Lower lobe of right lung (tissue), 2 donors: ENCODE measurements around the gene GLB1L. TPM values are rescaled to one million over a fixed set of nuclear protein-coding genes. Genes with fewer than 3 reads are reported as not detected.

Experiments
- ATAC-seq, 2 donors: fragments of 200-7000 bp; cut with Tn5 transposase; one replicate each; pipeline ENCODE4 v1.9.1; 2020 to 2022; ENCODE audit warnings: mild to moderate bottlenecking in 2 of 2, moderate library complexity in 2 of 2
- DNase-seq: peaks from one replicate; pipeline ENCODE4 v3.0.0-alpha.2; 2020
- H3K27ac ChIP-seq: fragments of 200-600 bp; one replicate; pipeline ENCODE4 v1.8.0; 2022
- H3K27me3 ChIP-seq: fragments of 200-600 bp; one replicate; pipeline ENCODE4 v1.8.0; 2022; ENCODE audit warnings: low read depth
- H3K36me3 ChIP-seq: fragments of 200-600 bp; one replicate; pipeline ENCODE4 v1.8.0; 2022; ENCODE audit warnings: mild to moderate bottlenecking
- H3K4me1 ChIP-seq: fragments of 200-600 bp; one replicate; pipeline ENCODE4 v1.8.0; 2022
- H3K4me3 ChIP-seq: fragments of 200-600 bp; one replicate; pipeline ENCODE4 v1.8.0; 2022; ENCODE audit warnings: mild to moderate bottlenecking
- H3K9me3 ChIP-seq: fragments of 200-600 bp; one replicate; pipeline ENCODE4 v1.8.0; 2022
- intact Hi-C: fragments of 100-400 bp; cut with DNase I; formaldehyde crosslinking; loops from one replicate; pipeline ENCODE4 v1.11.0; 2022
- total RNA-seq: library from RNA; stranded (reverse); fragmentation: NEBNext Ultra II Directional; extraction: Animal tissue kit (Norgen Biotek cat#: 25700); gene quantifications from one replicate; pipeline ENCODE4 v1.2.1, GENCODE V29; 2021
- TF ChIP-seq, protein P1 (sequence below): fragments of 200-600 bp; IDR thresholded peaks from one replicate; pipeline ENCODE4 v1.8.0; 2022; ENCODE audit warnings: antibody characterized with exemption, mild to moderate bottlenecking
- donor health status: DM: no; HTN: yes; CAD: no; lungs with severe emphysema.

The GLB1L gene
- total RNA-seq, 1 donor from 2014 or later: 12.6 TPM

DNA sequence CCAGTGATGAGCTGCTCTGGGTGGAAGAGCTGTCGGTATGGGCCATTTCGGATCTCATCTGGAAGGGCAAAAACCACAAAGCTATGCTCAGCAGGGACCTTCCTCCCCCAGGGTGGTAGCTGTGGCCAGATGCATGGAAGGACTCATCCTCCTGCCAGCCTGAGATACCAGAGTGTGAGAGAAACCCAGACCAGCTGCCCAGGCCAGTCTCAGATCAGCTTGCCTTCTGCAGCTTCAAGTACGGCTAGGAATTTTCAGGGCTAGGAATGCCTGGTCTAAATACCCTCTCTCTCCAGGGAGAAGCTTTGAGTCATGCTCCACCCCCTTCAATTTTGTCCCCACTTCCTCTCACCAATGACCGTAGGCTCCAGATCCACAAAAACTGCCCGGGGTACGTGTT, 6.4 kb upstream of the GLB1L start:
- Histone ChIP-seq H3K36me3 (peaks cover 28% of the 10 kb centered on the region), H3K4me3 (peak overlapping the region; percentile 72), H3K27me3 (no peaks in the 10 kb centered on the region), H3K4me1 (peaks cover 67% of the 10 kb centered on the region), H3K9me3 (no peaks in the 10 kb centered on the region), H3K27ac (peak overlapping the region; percentile 85)
- intact Hi-C loops: no loop called here
- DNase-seq (no peak), ATAC-seq (no peak)
- TF ChIP-seq, protein P1, sequence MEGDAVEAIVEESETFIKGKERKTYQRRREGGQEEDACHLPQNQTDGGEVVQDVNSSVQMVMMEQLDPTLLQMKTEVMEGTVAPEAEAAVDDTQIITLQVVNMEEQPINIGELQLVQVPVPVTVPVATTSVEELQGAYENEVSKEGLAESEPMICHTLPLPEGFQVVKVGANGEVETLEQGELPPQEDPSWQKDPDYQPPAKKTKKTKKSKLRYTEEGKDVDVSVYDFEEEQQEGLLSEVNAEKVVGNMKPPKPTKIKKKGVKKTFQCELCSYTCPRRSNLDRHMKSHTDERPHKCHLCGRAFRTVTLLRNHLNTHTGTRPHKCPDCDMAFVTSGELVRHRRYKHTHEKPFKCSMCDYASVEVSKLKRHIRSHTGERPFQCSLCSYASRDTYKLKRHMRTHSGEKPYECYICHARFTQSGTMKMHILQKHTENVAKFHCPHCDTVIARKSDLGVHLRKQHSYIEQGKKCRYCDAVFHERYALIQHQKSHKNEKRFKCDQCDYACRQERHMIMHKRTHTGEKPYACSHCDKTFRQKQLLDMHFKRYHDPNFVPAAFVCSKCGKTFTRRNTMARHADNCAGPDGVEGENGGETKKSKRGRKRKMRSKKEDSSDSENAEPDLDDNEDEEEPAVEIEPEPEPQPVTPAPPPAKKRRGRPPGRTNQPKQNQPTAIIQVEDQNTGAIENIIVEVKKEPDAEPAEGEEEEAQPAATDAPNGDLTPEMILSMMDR: no peak

DNA sequence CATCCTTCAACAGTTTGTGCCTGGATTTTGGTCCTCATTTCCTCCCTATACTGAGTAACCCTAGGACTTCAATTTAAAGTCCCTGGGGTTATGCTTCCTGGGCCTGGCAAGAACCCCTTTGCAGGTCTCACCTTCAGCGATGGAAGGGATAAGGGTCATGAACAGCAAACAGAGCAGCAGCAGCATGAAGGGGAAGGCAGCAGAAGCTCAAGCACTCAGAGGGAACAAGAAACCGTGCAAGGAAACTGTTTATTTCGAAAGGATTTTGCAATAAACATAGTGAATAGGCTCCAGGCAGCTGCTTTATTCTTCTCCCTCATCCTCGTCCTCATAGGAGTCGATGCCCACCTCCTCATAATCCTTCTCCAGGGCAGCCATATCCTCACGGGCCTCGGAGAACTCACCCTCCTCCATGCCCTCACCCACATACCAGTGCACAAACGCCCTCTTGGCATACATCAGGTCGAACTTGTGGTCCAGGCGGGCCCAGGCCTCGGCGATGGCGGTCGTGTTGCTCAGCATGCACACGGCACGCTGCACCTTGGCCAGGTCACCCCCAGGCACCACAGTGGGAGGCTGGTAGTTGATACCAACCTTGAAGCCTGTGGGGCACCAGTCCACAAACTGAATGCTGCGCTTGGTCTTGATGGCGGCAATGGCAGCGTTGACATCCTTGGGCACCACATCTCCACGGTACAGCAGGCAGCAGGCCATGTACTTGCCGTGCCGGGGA, 5.0 kb upstream of the GLB1L start:
- Histone ChIP-seq H3K4me3 (peak overlapping the region; percentile 41), H3K4me1 (peaks cover 76% of the 10 kb centered on the region), H3K27me3 (no peaks in the 10 kb centered on the region), H3K9me3 (no peaks in the 10 kb centered on the region), H3K27ac (peak overlapping the region; percentile 91), H3K36me3 (peaks cover 28% of the 10 kb centered on the region)
- intact Hi-C loops: no loop called here
- no peak for DNase-seq
- TF ChIP-seq, protein P1: no peak
- no peak for ATAC-seq

DNA sequence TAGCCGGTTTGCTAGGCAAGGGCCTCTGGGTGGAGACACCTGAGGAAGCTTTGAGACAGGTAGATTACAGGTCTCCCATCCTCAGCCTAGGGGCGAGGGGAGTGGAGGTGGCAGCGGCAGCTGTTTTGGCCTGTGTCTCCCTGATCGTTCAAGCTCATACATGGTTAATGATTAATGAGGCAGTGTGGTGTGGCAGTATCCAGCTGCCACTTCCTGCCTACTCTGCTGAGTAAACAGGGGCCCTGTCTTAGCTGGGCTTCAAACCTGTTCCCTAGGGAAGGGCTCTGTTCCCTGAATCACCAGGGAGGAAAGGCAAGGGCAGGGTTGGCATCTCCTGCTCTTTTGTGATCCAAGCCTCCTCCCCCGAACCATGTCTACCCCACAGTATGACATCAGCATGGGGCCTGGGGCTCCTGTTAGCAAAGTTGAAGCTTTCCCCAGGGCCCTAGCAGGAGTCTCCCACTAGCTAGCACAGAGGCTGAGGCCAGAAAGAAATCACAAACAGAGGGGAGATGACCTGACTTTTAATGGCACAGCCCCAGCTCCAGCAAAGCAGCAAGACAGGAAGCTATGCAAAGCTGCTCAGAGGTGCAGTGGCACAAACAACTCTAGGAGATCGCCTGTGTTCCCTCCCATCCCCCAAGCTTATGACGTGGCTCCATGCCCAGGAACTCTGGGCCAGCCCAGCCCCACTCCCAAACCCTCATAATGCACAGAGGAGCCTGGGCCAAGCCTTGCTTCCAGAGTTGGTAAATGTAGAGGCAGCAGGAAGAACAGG, 4.1 kb upstream of the GLB1L start:
- ATAC-seq: peak; percentile 51 to 68
- intact Hi-C loops: no loop called here
- H3K27me3 ChIP-seq: no peaks in the 10 kb centered on the region
- peak overlapping the region; percentile 91 for H3K27ac ChIP-seq
- peak overlapping the region; percentile 41 for H3K4me3 ChIP-seq
- TF ChIP-seq, protein P1: no peak
- H3K36me3 ChIP-seq: peaks cover 28% of the 10 kb centered on the region
- peak; percentile 88 for DNase-seq
- no peaks in the 10 kb centered on the region for H3K9me3 ChIP-seq
- peaks cover 76% of the 10 kb centered on the region for H3K4me1 ChIP-seq

DNA sequence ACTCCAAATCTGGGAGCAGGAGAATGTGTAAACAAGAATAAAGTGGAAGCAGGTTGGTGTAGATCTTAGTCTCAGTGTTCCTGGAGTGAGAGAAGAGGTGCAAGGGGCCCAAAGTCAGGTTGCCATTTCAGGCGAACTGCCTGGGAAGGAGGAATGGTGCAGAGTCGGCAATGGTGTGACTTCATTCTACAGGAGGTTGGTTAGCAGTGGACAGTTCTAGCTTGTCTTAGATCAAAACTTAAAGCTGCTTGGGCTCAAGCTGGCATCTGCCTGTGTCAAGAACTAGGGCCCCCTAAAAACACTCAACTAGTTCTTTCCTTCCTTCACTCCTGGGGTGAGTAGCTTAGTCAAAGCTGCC, 3.6 kb upstream of the GLB1L start:
- TF ChIP-seq, protein P1: no peak
- Histone ChIP-seq H3K4me3 (peak overlapping the region; percentile 41), H3K4me1 (peaks cover 75% of the 10 kb centered on the region), H3K27me3 (no peaks in the 10 kb centered on the region), H3K36me3 (peaks cover 28% of the 10 kb centered on the region), H3K27ac (peak overlapping the region; percentile 91), H3K9me3 (no peaks in the 10 kb centered on the region)
- DNase-seq (no peak), ATAC-seq (no peak)
- intact Hi-C loops: no loop called here

DNA sequence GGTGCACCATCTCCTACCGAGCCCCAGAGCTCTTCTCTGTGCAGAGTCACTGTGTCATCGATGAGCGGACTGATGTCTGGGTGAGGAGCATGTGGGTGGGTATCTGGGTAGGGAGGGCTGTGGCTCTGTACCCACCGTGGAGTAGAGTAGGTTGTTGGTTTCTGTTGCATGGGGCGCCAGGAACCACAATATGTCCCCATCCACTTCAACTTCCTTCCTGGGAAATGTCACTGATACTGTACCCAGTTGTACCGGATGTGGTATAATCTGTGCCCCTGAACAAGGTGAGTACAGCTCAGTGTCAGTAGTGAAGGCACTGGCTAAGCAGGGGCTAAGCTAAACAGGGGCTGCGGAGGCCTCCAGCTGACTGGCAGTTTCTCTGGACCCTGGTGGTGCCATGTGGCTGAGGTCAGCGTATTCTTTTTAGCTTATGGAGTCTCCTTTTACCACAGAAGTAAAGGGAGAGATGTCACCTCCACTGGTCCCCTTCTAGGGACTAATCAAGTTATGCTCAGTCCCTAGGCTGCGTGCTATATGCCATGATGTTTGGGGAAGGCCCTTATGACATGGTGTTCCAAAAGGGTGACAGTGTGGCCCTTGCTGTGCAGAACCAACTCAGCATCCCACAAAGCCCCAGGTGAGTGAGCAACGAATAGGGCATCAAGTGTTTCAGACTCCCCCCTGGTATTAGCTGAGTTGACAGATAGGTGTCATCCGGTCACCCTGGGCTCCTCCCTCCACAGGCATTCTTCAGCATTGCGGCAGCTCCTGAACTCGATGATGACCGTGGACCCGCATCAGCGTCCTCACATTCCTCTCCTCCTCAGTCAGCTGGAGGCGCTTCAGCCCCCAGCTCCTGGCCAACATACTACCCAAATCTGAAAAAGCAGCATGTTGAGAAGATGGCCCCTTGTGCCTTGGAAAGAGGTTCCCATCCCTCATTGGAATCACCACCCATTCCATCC, 2.7 kb upstream of the GLB1L start:
- H3K36me3 ChIP-seq: peaks cover 28% of the 10 kb centered on the region

More for the DNA sequence above, 2.7 kb upstream of the GLB1L start:
- Histone ChIP-seq H3K27ac (peak overlapping the region; percentile 91), H3K4me1 (peaks cover 75% of the 10 kb centered on the region), H3K9me3 (no peaks in the 10 kb centered on the region), H3K4me3 (peak overlapping the region; percentile 3), H3K27me3 (no peaks in the 10 kb centered on the region)
- ATAC-seq (peak in 1 of 2 donors; percentile 5), DNase-seq (no peak)
- TF ChIP-seq, protein P1: no peak
- intact Hi-C loops: no loop called here
